Measurements from ENCODE around the gene TTLL5.
"Not testable (repeated sequence)": the region's sequence is repeated elsewhere in the genome, so short reads cannot be mapped to it uniquely, and the experiment has no call there.

The TTLL5 gene

DNA sequence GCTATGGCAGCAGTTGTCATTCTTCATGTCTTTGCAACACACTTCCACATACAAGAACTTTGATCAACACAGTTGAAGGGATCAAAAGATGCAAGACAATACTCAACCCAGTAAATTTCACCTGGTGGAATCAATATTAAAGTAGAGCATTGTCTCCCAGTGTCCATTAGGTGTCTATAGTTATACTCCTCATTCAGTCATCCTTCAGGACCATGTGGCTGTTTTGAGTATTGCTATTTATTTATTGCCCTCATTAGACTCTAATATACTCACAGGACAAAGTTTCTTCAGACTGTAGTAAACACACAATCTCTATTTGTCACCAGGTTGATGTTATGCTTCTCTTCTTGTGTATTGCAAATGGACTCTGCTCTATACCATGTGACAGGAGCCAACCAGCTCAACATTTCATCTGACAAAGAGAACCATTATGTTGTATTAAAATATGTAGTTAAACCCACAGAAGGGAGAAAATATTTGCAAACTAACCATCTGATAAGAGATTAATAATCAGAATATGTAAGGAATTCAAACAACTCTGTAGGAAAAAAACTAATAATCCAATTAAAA lies 174.2 kb downstream of the TTLL5 start:
- DNase-seq (ENCODE audit: low read depth) = no peak

DNA sequence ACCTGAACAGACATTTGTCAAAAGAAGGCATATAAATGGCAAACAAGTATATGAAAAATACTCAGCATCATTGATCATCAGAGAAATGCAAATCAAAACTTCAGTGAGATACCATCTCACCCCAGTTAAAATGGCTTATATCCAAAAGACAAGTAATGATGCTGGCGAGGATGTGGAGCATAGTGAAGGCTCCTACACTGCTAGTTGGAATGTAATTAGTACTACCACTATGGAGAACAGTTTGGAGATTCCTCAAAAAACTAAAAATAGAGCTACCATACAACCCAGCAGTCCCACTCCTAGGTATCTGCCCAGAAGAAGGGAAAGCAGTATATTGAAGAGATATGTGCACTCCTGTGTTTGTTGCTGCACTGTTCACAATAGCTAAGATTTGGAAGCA lies 174.7 kb downstream of the TTLL5 start:
- no peak for DNase-seq (ENCODE audit: low read depth)

DNA sequence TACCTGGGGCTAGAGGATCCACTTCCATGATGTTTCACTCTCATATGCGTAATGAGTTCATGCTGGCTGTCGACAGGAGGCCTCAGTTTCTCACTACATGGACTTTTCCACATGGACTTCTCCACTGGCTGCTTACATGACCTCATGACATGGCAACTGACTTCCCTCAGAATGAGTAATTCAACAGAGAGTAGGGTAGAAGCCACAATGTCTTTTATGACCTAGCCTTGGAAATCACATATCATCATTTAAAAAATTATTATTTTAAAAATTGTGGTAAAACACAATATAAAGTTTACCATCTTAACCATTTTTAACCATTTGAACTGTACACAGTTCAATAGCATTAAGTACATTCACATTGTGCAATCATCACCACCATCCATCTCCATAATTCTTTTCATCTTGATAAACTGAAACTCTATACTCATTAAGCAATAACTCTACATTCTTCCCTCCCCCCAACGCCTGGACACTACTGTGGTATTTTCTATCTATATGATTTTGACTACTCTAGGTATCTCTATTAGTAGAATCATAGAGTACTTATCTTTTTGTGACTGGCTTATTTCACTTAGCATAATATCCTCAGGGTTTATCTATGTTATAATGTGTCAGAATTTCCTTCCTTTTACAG lies 176.2 kb downstream of the TTLL5 start:
- DNase-seq (ENCODE audit: low read depth) = no peak

DNA sequence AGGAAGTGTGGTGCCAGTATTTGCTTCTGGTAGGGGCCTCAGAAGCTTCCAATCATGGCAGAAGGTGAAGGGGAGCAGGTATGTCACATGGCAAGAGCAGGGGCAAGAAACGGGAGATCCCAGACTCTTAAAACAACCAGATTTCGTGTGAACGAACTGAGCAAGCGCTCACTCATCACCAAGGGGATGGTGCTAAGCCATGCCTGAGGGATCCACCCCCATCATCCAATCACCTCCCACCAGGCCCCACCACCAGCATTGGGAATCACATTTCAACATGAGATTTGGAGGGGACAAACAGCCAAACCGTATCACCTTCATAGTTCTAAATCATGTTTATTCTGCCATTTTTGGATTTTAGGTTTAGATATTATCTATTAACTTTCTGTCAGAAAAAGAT lies 179.9 kb downstream of the TTLL5 start:
- no peak for DNase-seq (ENCODE audit: low read depth)

DNA sequence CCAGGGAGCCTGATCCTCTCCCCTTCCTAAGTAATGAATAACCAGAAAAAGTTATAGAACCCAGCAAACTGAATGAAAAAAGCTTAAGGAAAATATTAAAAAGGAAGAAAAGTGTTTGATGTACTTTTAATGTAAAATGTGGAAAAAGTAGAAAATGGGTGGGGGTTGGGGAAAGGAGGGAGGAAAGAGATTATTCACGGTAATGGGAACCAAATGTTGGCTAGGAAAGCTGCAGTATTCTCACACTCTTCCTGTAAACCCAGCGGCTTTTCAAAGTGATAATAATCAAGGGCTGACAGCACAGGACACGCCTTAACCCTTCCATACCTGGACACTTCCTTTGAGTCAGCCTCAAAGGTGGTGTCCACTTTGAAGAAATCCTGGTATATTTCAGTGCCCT lies 181.5 kb downstream of the TTLL5 start:
- no peak for DNase-seq (ENCODE audit: low read depth)

DNA sequence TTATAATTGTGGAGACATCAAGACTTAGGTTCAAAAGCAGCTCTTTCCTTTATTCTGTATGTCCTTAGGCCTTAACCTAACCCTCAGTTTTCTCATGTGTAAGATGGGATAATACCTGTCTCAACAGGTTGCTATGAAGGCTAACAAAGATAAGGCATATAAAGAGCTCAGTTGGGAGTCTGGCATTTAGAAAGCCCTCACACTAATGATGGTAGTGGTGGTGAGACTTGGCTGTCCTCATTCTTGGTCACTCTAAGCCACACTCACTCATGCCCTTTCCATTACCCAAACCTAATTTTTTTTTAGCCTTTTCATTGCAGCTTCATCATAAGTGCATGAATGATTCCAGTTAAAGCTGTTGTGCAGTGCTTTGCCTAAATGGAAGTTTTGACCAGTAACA lies 183.4 kb downstream of the TTLL5 start:
- DNase-seq (ENCODE audit: low read depth) = no peak

DNA sequence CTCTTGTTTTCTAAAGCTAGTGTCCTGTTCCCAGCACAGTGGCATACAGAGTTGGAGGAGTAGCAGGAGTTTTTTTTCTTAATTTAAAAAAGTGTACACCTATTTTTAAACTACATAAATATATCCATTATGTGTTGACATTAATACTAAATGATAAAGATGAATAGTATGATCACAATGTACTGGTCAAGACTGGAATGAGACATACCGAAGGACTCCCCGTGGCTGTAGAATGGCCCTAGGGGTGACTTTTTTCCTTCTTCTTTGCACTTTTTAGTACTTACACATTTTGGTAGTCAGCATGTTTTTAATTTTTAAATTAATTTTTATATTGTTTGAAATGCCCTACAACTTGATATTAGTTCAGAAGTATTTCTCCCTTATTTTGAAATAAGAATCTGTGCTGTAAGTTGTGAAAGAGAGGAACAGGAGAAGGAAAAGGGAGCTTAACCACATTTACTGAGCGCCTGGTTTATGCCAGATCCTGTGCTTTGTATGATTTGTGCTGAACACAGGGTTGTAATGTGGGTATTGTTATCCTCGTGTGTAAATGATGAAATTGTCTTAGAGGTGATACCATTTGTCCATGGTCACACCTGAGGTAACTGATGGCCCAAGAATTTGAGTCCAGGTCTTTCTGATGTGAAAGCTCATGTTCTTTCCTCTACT lies 184.2 kb downstream of the TTLL5 start:
- no peak for DNase-seq (ENCODE audit: low read depth)

DNA sequence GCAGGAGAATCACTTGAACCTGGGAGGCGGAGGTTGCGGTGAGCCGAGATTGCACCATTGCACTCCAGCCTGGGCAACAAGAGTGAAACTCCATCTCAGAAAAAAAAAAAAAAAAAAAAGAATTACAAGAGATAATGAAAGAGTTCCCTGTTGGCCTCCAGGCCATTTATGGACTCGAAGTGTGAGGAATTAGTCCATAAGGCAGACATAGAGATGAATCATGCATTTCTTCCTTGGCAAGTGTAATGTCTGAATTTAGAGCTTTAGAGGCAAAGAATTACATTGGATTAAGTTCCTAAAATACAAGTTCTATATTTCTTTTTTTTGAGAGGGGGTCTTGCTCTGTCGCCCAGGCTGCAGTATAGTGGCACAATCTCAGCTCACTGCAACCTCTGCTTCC lies 185.6 kb downstream of the TTLL5 start:
- not testable (repeated sequence) for DNase-seq (ENCODE audit: low read depth)

DNA sequence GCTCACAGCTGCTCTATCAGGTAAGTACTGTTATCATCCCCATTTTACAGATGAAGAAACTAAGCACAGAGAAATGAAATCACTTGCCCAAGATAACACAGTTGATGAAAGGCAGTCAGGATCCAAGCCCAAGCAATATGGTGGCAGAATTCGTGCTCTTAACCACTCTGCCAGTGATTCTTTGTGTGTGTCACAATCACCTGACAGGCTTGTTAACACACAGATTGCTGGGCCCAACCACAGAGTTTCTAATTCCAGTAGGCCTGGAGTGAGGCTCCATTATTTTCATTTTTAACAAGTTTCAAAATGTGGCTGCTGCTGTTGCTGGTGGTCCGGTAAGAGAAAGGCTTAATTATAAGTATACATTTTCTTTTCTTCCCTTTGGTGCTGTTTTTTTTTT lies 186.5 kb downstream of the TTLL5 start:
- DNase-seq (ENCODE audit: low read depth) = no peak

DNA sequence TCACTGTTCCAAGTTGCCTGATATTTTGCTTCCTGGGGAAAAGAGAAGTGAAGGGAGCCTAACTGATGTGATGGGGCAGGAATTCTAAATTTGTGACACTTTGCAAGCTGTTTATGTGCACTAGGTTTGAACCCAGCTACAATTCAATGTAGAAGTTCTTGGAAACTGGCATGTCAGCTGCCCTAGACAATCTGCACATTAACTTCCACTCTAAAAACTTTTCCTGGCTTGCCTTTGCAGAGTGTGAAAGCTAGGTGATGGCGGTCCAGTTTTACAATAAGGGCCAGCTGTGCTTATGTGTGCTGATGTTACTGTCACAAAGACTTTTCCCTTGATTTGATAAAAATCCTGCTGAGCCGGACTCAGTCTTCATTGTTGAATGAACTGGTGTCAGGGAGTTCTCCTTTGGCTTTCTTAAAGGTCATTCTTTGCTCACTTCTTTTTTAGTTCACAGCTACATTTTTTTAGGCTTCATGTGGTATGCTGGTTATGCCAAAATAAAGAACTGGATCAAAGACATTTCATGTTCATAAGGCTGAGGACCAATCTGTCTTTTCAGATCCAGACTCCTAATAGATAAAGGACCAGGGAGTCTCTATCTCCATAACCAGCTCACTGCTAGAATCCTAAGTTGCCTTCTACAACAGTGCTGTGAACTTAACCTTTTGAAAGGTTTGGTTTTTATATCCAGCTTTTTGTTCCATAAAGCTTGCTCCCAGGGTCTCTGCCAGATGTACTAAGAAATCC lies 187.3 kb downstream of the TTLL5 start:
- DNase-seq (ENCODE audit: low read depth) = no peak

DNA sequence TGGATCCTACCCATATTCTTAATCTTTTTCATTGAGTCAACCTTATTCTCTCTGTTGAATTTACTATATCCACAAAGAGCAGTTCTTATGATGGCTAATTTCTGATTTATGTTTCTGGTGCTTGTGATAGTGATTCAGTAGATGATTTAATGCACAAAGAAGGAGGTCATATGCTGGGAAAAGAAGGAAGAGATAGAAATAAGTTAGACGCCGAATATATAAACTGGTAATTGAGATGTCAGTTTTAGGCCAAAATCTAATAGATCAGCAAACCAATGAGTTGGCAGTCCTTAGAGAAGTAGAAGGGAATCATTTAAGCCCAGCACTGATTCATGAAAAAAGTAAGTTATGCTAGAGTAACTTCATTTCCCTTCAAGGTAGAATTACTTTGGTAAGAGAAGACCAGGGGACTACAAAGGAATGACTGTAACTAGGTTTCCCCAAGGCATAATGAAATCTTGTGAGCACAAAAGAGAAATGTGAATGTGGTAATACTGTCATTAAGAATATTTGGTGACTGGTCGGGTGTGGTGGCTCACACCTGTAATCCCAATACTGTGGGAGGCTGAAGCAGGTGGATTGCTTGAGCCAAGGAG lies 188.4 kb downstream of the TTLL5 start:
- DNase-seq (ENCODE audit: low read depth) = no peak

DNA sequence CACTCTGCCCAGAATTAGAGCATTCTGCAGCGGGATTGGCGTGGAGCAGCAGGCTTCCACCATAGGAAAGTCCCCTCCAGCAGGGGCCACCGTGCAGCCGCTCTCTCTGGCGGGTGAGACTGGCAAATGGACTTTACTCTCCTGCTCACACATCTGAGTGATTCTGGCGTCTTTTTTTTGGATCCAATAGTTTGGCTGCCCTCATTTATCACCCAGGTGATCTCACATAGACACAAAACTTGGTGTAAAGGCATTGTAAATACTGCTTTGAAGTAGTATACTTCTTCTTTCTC lies 190.5 kb downstream of the TTLL5 start:
- DNase-seq (ENCODE audit: low read depth) = no peak

DNA sequence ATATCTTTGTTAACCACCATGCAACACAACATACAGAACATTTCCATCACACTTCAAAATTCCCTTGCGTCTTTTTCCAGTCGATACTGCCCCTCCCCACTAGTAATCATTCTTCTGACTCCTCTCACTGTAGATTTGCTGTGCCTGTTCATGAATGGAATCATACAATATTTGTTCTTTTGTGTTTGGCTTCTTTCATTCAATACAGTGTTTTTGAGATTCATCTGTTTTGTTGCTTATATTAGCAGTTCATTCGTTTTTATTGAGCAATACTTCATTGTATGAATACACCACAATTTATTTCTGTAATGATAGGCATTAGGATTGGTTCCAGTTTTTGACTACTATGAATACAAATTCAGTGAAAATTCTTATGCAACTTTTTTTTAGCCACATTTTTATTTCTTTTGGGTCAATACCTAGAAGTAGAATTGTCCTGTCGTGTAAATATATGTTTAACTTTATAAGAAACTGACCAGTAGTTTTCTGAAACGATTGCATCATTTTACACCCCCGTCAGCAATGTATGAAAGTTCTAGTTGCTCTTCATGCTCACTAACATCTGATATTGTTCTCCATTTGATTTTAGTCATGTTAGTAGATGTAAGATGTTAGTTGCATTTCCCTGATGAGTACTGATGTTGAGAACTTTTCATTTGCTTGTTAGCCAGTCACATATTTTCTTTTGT lies 193.2 kb downstream of the TTLL5 start:
- DNase-seq (ENCODE audit: low read depth) = no peak

DNA sequence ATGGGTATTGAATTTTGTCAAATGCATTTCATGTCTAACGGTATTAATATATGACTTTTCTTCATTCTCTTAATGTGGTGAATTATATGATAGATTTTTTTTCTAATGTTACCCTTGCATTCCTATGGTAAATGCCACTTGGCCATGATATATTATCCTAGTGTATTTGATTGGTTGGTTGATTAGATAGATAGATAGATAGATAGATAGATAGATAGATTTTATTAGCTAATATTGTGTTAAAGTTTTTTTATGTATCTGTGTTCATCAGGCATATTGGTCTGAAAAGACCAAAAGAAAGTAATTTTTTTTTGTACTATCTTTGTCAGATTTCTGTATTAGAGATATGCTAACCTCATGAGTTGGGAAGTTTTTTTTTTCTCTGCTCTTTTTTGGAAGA lies 196.2 kb downstream of the TTLL5 start:
- DNase-seq (ENCODE audit: low read depth) = no peak

DNA sequence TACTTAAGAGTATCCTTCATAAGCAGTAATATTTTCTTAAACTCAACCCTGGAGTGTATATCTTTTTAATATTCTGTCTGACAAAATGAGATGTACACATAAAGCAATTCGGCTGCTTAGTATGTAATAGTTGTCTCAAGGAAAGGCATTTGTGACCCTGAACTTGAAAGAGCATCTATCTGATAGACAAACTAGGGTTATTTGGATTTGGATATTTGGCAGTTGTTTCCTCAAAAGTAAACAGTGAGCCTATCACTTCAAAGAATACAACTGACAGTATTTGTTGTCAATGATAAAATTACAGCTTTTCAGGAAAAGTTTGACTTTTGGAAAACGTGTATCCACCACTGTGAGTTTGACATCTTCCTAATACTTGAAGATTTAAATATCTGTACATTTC lies 197.3 kb downstream of the TTLL5 start:
- DNase-seq (ENCODE audit: low read depth) = no peak

DNA sequence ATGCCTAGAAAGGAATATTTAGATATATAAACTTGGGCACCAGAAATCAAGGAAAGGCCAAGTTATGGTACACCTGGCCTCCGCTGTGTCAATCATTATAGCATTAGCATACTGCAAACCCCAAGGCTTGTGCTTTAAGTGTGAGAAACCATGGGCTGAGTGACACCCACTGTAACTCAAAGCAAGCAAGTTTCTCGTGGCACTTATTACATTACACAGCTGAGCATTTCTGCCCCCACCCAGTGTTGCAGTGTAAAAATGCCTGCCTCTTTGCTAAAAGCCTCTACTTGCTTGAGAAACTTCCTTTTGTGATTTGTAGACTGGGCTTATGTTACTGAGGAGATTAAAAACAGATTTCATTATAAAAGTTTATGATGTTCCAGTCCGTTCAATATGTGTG lies 198.7 kb downstream of the TTLL5 start:
- DNase-seq (ENCODE audit: low read depth) = no peak

DNA sequence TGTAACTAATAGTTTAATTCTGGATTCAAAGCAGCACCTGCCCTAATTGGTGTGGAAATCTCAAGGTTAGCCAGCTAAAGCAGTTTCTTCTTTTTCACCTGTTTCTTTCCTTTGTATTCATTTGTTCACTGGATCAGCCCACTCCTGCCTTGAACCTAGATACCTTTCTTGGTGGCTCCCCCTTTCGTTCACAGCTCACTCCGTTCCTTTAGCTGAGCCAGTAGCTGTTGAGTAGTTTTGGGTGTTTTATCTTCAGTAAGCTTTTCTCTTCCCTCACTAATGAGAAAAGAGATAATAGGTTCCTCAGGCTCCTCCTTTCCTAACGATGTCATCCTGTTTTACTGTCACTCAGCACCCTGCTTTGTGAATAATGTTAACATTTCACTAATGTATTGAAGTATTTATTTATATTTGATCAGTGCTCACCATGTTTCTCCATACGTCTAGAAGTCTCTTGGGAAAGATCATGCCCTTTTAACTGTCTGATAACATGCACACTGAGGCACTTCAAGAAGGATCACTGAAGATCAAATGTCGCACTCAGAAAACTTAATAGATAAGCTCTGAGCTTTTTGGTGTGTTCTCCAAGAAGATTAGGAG lies 199.6 kb downstream of the TTLL5 start:
- DNase-seq (ENCODE audit: low read depth) = no peak

DNA sequence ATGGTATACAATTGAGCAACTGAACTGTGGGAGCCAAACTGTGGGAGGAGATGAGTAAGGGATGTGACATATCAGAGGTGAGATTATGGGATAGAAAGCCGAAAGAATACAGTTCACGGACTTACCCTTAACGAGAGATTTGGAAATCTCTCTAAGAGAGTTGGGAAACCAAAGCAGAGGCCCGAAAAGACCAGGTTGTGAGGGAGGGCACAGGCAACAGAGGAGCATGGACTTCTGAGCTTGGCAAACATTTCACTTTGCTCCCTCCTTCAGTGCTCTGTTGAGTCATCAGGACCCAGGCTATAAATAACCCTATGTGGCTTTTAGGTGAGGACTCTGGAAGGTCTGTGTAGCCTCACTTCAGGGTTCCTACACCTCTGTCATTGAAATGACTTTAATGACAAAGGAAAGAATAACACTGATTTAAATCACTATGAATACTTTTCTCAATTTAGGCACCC lies 200.1 kb downstream of the TTLL5 start:
- DNase-seq (ENCODE audit: low read depth) = no peak

DNA sequence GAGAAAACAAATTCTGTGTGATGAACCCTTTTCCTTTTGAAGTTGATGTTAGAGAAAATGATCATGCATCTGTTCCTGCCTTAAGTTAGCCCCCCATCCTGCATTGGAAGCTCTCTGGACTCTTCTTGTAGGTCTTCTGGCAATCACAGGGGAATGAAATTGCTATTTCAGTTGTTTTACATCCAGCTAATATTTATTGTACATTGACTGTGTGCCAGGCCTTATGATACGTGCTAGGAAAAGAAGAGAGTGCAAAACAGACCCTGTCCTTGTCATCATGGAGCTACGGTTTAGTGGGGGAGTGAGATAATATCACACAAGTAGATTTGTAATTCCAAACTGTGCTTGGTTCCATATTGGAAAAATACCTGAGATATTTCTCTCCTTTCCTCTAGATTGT lies 202.2 kb downstream of the TTLL5 start:
- DNase-seq (ENCODE audit: low read depth) = no peak

DNA sequence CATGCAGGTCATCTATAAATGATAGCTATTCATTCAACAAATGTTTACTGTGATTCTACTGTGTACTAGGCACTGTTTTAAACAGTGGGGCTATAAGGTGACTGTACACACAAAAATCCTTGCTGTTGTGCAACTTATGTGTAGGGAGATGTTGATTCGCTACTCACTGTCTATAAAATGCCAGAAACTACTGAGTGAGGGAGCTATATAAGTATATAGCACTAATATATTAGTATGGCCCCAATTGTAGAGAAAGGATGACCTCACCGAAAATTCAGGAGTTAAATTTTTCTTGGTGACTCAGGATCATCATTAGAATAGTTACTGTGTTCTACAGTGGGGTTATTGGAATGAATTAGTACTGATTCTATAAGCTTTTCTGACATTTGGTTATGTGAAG lies 203.3 kb downstream of the TTLL5 start:
- DNase-seq (ENCODE audit: low read depth) = peak; percentile 56

DNA sequence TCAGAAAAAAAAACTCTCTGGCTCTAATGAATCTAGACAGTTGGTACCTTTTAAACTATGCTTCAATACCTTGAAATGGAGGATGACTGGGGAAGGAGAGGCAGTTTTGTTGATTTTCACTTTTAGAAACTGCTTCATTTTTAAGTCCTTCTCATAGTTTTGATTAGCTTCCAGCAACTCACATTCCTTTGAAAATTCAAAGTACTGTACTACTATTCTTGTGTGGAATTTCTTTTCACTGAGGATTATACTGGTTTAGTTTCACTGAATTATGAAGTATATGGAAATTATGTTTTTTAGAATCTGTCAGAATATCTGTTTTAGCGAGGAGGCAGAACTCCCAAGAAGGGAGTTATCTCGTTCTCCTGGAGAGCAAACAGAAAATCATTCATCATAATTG lies 204.5 kb downstream of the TTLL5 start:
- DNase-seq (ENCODE audit: low read depth) = no peak

DNA sequence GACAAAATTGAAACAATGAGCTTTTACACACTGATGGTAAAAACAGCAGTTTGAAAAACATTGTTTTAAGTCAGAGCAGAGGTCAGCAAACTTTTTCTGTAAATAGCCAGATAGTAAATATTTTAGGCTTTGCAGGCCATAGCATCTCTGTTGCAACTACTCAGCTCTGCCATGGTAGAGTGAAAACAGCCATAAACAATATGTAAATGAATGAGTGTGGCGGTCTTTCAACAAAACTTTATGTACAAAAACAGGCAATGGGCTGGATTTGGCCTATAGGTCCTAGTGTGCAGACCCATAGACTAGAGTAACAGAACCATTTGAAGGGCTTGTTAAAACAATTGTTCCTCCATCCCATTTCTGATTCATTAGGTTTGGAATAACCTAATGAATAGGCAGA lies 205.9 kb downstream of the TTLL5 start:
- DNase-seq (ENCODE audit: low read depth) = no peak

All from fibroblast of the conjunctiva (primary cell).